ENCODE data around the gene FAM168A. TPM values are rescaled to one million over a fixed set of nuclear protein-coding genes. Genes with fewer than 3 reads are reported as not detected.

FAM168A gene
- total RNA-seq, 1 donor from 2014 or later: 19.3 TPM

DNA sequence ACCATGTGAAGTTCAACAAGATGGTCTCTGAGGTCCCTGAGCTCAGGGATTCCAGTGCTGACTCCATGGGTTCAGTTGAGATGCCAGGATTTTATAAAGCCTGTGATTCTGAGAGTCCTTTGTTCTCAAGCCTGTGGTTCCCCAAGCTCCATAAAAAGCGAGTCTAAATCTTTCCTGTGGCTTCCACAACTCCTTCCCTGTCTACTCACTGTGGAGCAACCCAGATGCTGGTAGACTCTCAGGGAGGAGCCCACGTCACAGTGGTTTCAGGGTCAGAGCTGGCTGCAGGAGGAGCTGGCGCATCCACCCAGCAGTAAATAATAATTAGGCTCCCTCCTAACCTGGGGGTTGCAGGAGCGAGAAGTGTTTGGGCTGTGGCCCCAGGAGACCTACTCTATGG lies 223.8 kb downstream of the FAM168A start:
- no peak overlapping the region for H3K27ac Mint-ChIP-seq
- no peak for DNase-seq (ENCODE audit: low spot score)
- Histone ChIP-seq H3K4me2 (no peak overlapping the region), H3K9ac (no peak overlapping the region), H4K20me1 (ENCODE audit: low read depth) (peaks cover 21% of the 10 kb centered on the region), H3K79me2 (ENCODE audit: low read depth) (peaks cover 27% of the 10 kb centered on the region), H3K9me3 (ENCODE audit: low read depth) (no peaks in the 10 kb centered on the region), H3K4me3 (no peak overlapping the region), H3K36me3 (no peaks in the 10 kb centered on the region), H3K27ac (no peak overlapping the region), H3K4me1 (peaks cover 12% of the 10 kb centered on the region), H2AFZ (replicated peaks) (no peak overlapping the region), H3K27me3 (peaks cover 5% of the 10 kb centered on the region), H3F3A (ENCODE audit: low read depth) (no peaks in the 10 kb centered on the region)
- no peaks in the 10 kb centered on the region for H3K36me3 Mint-ChIP-seq
- TF ChIP-seq EZH2phosphoT487 (IDR thresholded peaks at IDR 0.05): no peak
- no peak for TF ChIP-seq EZH2 (IDR thresholded peaks at IDR 0.05)
- TF ChIP-seq, protein P1, sequence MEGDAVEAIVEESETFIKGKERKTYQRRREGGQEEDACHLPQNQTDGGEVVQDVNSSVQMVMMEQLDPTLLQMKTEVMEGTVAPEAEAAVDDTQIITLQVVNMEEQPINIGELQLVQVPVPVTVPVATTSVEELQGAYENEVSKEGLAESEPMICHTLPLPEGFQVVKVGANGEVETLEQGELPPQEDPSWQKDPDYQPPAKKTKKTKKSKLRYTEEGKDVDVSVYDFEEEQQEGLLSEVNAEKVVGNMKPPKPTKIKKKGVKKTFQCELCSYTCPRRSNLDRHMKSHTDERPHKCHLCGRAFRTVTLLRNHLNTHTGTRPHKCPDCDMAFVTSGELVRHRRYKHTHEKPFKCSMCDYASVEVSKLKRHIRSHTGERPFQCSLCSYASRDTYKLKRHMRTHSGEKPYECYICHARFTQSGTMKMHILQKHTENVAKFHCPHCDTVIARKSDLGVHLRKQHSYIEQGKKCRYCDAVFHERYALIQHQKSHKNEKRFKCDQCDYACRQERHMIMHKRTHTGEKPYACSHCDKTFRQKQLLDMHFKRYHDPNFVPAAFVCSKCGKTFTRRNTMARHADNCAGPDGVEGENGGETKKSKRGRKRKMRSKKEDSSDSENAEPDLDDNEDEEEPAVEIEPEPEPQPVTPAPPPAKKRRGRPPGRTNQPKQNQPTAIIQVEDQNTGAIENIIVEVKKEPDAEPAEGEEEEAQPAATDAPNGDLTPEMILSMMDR (IDR thresholded peaks at IDR 0.05): no peak
- H3K27me3 Mint-ChIP-seq (ENCODE audit: insufficient read depth, low read depth): peaks cover 13% of the 10 kb centered on the region
- no peak overlapping the region for H3K4me3 Mint-ChIP-seq
- no peaks in the 10 kb centered on the region for H3K9me3 Mint-ChIP-seq
- H3K4me1 Mint-ChIP-seq: peaks cover 25% of the 10 kb centered on the region

DNA sequence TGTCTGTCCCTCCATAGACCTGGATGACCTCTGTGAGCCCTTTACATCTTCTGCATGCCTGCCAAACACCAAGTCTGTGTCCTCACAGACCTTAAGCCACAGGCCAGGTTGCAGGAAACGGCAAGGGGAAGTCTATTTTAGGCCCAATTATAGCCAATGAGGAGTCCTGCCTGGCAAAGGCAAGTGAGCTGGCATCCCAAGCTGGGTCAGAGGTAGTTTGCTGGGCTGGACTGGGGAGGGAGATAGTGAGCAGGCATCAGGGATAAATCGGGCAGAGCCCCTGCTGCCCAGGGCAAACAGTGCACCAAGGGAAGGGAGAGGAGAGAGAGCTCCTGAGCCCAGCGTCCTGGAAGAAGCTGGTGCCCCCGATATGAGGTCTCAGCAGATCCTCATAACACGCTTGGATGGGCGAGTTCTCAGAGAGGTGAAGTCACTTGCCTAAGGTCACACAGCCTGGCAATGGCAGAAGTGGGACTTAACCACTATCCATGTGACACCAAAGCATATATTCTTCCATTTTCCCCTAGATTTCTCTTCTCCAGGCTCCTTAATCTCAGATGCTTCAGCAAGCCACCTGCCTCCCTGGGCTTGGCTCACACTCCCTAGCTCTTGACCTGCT lies 225.4 kb downstream of the FAM168A start:
- Mint-ChIP-seq H3K27me3 (ENCODE audit: insufficient read depth, low read depth) (peaks cover 11% of the 10 kb centered on the region), H3K36me3 (no peaks in the 10 kb centered on the region), H3K27ac (peak overlapping the region; percentile 32), H3K4me1 (peaks cover 14% of the 10 kb centered on the region), H3K4me3 (no peak overlapping the region), H3K9me3 (no peaks in the 10 kb centered on the region)
- Histone ChIP-seq H2AFZ (replicated peaks) (no peak overlapping the region), H3K9ac (no peak overlapping the region), H3F3A (ENCODE audit: low read depth) (no peaks in the 10 kb centered on the region), H3K4me2 (no peak overlapping the region), H3K27ac (no peak overlapping the region), H3K79me2 (ENCODE audit: low read depth) (peaks cover 10% of the 10 kb centered on the region), H3K4me1 (peaks cover 7% of the 10 kb centered on the region), H4K20me1 (ENCODE audit: low read depth) (peaks cover 7% of the 10 kb centered on the region), H3K27me3 (peaks cover 5% of the 10 kb centered on the region), H3K4me3 (no peak overlapping the region), H3K36me3 (no peaks in the 10 kb centered on the region), H3K9me3 (ENCODE audit: low read depth) (no peaks in the 10 kb centered on the region)
- TF ChIP-seq, protein P1 (IDR thresholded peaks at IDR 0.05): peak; percentile 40
- TF ChIP-seq EZH2 (IDR thresholded peaks at IDR 0.05): no peak
- peak; percentile 50 for DNase-seq (ENCODE audit: low spot score)

DNA sequence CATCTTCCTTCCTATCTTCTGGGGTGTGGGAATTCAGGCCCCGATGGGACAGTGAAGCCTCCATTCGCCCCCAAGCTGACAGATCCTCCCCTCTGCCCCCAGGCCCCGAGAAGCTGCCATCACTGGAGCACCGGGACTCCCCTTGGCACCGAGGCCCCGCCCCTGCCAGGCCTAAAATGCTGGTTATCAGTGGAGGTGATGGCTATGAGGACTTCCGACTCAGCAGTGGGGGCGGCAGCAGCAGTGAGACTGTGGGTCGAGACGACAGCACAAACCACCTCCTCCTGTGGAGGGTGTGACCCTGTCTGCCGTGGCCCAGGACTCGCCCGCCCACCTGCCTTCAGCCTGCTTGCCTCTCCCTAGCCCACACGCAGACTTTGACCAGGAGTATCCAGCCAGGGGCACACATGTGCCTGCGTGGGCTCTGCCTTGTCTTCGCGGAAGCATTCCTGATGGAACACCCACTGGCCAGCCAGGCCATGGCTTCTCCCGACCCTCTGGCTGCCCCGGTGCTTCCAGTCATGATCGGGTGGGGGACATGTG lies 230.4 kb downstream of the FAM168A start:
- peaks cover 17% of the 10 kb centered on the region for H4K20me1 ChIP-seq (ENCODE audit: low read depth)
- H2AFZ ChIP-seq (replicated peaks): no peak overlapping the region
- no peak overlapping the region for H3K4me3 ChIP-seq
- Mint-ChIP-seq H3K27ac (no peak overlapping the region), H3K4me3 (no peak overlapping the region), H3K36me3 (peaks cover 17% of the 10 kb centered on the region), H3K9me3 (no peaks in the 10 kb centered on the region), H3K4me1 (peaks cover 3% of the 10 kb centered on the region), H3K27me3 (ENCODE audit: insufficient read depth, low read depth) (peaks cover 7% of the 10 kb centered on the region)
- TF ChIP-seq, protein P1 (IDR thresholded peaks at IDR 0.05): no peak
- TF ChIP-seq EZH2 (IDR thresholded peaks at IDR 0.05): no peak
- no peaks in the 10 kb centered on the region for H3K27me3 ChIP-seq
- no peak overlapping the region for H3K9ac ChIP-seq
- no peak overlapping the region for H3K27ac ChIP-seq
- no peaks in the 10 kb centered on the region for H3K9me3 ChIP-seq (ENCODE audit: low read depth)
- no peak overlapping the region for H3K4me2 ChIP-seq
- H3K79me2 ChIP-seq (ENCODE audit: low read depth): no peaks in the 10 kb centered on the region
- H3K4me1 ChIP-seq: no peaks in the 10 kb centered on the region
- H3F3A ChIP-seq (ENCODE audit: low read depth): no peaks in the 10 kb centered on the region
- no peaks in the 10 kb centered on the region for H3K36me3 ChIP-seq
- DNase-seq (ENCODE audit: low spot score): no peak
